Measurements from ENCODE around the gene UBE2O. TPM values are rescaled to one million over a fixed set of nuclear protein-coding genes. Genes with fewer than 3 reads are reported as not detected.

UBE2O gene
- total RNA-seq, 2 donors from 2014 or later = 17.1 to 30.3 TPM

DNA sequence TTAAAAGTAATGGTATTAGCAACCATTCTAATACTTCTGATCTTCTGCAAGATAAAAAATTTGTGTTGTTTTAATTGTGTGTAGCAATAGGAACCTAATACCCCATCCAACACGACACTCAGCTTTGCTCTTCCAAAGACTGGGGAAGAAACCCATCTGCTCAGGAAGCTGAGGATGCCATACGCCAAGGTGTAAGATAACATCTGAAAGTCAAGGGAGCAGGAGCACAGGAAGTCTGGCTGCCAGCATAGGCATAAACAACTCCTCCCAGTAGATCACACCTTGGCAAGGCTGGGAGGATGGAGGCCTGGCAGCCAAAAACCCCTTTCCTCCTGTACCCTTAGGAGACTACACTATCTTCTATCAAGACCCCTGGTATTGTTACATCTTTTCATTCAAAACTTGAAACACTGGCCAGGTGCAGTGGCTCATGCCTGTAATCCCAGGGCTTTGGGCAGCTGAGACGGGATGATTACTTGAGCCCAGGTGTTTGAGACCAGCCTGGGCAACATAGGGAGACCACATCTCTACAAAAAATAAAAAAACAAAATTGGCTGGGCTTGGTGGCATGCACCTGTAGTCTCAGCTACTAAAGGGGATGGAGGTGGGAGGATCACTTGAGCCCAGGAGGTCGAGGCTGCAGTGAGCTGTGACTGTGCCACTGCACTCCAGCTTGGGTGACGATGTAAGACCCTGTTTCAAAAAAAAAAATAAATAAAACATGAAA lies 74.2 kb downstream of the UBE2O start:
- ATAC-seq (no peak), DNase-seq (no peak)
- no peak overlapping the region for H3K4me3 ChIP-seq
- H3K9me3 ChIP-seq = no peaks in the 10 kb centered on the region
- intact Hi-C loops (cut with DNase I) = no loop called here
- TF ChIP-seq, protein P1, sequence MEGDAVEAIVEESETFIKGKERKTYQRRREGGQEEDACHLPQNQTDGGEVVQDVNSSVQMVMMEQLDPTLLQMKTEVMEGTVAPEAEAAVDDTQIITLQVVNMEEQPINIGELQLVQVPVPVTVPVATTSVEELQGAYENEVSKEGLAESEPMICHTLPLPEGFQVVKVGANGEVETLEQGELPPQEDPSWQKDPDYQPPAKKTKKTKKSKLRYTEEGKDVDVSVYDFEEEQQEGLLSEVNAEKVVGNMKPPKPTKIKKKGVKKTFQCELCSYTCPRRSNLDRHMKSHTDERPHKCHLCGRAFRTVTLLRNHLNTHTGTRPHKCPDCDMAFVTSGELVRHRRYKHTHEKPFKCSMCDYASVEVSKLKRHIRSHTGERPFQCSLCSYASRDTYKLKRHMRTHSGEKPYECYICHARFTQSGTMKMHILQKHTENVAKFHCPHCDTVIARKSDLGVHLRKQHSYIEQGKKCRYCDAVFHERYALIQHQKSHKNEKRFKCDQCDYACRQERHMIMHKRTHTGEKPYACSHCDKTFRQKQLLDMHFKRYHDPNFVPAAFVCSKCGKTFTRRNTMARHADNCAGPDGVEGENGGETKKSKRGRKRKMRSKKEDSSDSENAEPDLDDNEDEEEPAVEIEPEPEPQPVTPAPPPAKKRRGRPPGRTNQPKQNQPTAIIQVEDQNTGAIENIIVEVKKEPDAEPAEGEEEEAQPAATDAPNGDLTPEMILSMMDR (IDR thresholded peaks at IDR 0.05) = no peak
- TF ChIP-seq POLR2A (IDR thresholded peaks at IDR 0.05) = no peak
- H3K36me3 ChIP-seq (replicated peaks in 1 of 2; ENCODE audit: insufficient read depth in 1 of 2, low read depth in 2 of 2) = no peaks in the 10 kb centered on the region
- peak overlapping the region in 2 of 4 donors; percentile 7 to 86 for H3K27ac ChIP-seq
- peaks cover 33% of the 10 kb centered on the region for H3K4me1 ChIP-seq
- H3K27me3 ChIP-seq = no peaks in the 10 kb centered on the region
- 77 to 81% methylated on average over 5 of the region's 5 CpGs for WGBS, 2 donors

DNA sequence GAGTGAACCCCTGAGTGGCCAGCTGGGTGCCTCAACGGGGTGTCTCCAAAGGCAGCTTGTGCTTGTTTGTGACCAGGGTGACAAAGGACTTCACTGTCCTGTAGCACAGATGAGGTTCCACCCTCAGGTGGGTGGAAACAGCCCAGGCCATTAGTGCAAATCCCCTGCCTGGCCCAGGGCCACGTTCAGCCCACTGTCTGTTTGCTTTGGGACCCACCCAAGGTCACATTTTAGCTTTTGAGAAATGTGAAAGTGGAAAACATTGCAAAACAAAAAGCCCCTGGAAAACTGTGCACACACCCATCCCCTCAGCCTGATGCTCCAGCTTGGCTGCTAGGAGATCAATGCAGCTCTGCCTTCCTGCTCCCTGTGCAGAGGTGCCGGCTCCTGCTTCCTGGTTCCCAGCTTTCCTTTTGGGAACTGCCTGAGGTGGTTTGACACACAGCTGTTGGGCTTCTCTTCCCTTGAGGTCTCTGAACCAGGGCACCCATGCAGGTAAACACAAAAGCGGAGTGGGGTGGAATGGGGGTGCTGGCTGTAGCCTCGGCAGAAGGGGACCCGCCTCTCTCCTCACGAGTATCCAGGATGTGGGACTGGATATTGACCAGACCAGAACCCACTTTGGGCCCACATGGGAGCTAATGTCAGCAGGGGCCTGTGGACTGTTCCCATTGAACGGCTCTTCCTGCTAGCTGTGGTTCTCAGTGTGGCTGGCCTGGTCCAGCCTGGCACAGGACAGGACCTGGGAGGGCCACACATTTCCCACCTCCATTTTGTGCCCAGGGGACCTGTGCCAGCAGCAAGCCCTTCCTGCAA lies 76.4 kb downstream of the UBE2O start:
- peaks cover 18% of the 10 kb centered on the region for H3K4me1 ChIP-seq
- peak; percentile 30 to 73 (median 37) for DNase-seq
- H3K27me3 ChIP-seq = no peaks in the 10 kb centered on the region
- H3K27ac ChIP-seq = peak overlapping the region in 3 of 4 donors; percentile 57 to 86 (median 62)
- H3K9me3 ChIP-seq = no peaks in the 10 kb centered on the region
- intact Hi-C loops (cut with DNase I) = no loop called here
- no peak overlapping the region for H3K4me3 ChIP-seq
- H3K36me3 ChIP-seq (replicated peaks in 1 of 2; ENCODE audit: insufficient read depth in 1 of 2, low read depth in 2 of 2) = no peaks in the 10 kb centered on the region
- peak in 2 of 3 donors; percentile 33 to 66 for TF ChIP-seq POLR2A (IDR thresholded peaks at IDR 0.05)
- TF ChIP-seq, protein P1 (IDR thresholded peaks at IDR 0.05) = no peak
- peak; percentile 57 for ATAC-seq
- 52 to 55% methylated on average over 6 to 8 of the region's 8 CpGs for WGBS, 2 donors

DNA sequence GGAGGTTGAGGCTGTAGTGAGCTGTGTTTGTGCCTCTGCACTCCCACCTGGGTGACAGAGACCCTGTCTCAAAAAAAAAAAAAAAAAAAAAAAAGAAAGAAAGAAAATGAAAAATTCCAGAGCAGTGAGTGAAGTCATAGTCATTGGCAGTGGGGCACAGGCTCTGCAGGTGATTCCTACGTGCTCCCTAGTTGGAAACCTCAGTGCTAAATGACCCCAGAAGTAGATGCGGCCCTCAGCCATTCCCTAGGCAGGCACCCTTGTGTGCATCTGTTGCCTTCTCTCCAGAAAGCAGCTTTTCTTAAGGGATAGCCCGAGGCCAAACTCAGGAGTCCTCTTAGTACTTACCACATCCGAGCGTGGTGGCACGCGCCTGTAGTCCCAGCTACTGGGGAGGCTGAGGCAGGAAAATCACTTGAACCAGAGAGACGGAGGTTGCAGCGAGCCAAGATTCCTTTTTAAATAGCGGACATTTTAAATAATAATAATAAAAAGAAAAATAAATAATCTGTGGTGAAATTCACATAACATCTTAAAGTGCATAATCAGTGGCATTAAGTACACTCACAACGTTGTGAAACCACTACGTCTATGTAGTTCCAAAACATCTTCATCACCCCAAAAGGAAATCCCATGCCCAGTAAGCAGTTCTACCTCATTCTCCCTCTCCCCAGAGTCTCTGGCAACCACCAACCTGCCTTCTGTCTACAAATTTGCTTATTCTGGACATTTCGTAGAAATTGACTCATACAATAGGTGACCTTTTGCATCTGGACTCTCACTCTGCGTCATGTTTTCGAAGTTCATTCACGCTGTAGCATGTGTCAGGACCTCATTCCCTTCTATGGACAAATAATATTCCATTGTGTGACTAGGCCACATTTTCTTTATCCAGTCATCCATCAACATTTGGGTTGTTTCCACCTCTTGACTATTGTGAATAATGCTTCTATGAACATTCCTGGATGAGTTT lies 81.0 kb downstream of the UBE2O start:
- Histone ChIP-seq H3K27ac (peak overlapping the region in 1 of 4 donors; percentile 64), H3K4me3 (no peak overlapping the region), H3K27me3 (no peaks in the 10 kb centered on the region), H3K4me1 (peaks cover 31% of the 10 kb centered on the region), H3K9me3 (no peaks in the 10 kb centered on the region), H3K36me3 (replicated peaks in 1 of 2; ENCODE audit: insufficient read depth in 1 of 2, low read depth in 2 of 2) (no peaks in the 10 kb centered on the region)
- TF ChIP-seq, protein P1 (IDR thresholded peaks at IDR 0.05) = no peak
- no peak for TF ChIP-seq POLR2A (IDR thresholded peaks at IDR 0.05)
- DNase-seq = no peak
- ATAC-seq = no peak
- intact Hi-C loops (cut with DNase I) = no loop called here
- 84 to 85% methylated on average over 16 of the region's 16 CpGs for WGBS, 2 donors

DNA sequence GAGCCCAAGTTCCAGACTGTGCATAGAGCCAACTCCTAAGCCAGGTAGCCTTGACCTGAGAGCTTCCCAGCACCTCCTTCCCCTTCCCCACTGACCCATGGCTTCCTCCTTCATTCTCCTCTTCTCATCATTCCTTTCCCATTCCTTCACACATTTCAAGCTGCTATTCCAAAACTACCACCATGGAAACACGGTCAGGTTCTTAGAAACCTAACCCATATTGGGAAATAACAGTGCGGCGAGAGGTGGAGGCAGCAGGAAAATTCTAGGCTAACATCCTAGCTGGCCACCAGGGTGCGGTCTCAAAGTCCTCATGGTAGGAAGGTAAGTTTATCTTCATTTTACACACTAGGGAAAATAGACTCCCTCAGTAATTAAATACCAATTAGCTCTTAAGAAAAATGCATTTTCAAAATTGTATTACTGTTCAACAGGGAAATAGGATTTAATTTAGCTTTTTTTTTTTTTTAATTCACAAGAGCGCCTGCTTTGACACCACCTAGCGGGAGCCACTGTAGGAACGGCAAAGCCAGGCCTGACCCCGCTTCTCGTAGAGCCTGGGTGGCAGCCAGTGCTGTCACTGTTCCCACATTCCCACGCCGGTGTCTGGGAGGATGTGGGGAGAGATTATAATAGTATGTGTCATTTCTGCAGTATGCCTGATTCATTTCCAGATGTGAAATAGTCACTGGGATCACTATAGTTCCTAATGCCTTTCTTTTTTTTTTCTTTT lies 82.5 kb downstream of the UBE2O start:
- Histone ChIP-seq H3K27ac (peak overlapping the region; percentile 2 to 64 (median 42)), H3K36me3 (replicated peaks in 1 of 2; ENCODE audit: insufficient read depth in 1 of 2, low read depth in 2 of 2) (no peaks in the 10 kb centered on the region), H3K9me3 (no peaks in the 10 kb centered on the region), H3K27me3 (no peaks in the 10 kb centered on the region), H3K4me1 (peaks cover 17% of the 10 kb centered on the region), H3K4me3 (no peak overlapping the region)
- intact Hi-C loops (cut with DNase I) = no loop called here
- ATAC-seq (peak; percentile 72), DNase-seq (peak; percentile 60 to 76 (median 73))
- no peak for TF ChIP-seq POLR2A (IDR thresholded peaks at IDR 0.05)
- TF ChIP-seq, protein P1 (IDR thresholded peaks at IDR 0.05) = peak in 6 of 7 experiments; percentile 34 to 72 (median 52)
- WGBS, 2 donors = 24 to 29% methylated on average over 11 of the region's 11 CpGs

All from body of pancreas (tissue), 4 donors.